RPMI8226 (cell line): ENCODE measurements around the gene MAP4.
"Not testable (repeated sequence)": the region's sequence is repeated elsewhere in the genome, so short reads cannot be mapped to it uniquely, and the experiment has no call there.

Experiments
- DNase-seq: peaks from one replicate; pipeline ENCODE4 v3.0.0-alpha.2; 2015

MAP4 gene

GRCh38 chr3:48013288-48013980, 2.8 kb downstream of the MAP4 start:
- no peak for DNase-seq

- DNase-seq, result no peak
These were observed 3.6 kb downstream of the MAP4 start for GRCh38 chr3:48012659-48013058.

- DNase-seq, result not testable (repeated sequence)
These were observed 8.2 kb downstream of the MAP4 start for GRCh38 chr3:48008066-48008465.

GRCh38 chr3:48007361-48007760, 8.9 kb downstream of the MAP4 start:
- not testable (repeated sequence) for DNase-seq

DNA sequence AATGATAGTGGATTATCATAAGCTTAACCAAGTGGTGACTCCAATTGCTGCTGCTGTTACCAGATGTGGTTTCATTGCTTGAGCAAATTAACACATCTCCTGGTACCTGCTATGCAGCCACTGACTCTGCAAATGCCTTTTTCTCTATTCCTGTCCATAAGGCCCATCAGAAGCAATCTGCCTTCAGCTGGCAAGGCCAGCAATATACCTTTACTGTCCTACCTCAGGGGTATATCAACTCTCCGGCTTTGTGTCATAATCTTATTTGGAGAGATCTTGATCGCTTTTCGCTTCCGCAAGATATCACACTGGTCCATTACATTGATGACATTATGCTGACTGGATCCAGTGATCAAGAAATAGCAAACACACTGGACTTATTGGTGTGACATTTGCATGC, 9.4 kb downstream of the MAP4 start:
- DNase-seq, result not testable (repeated sequence)

DNA sequence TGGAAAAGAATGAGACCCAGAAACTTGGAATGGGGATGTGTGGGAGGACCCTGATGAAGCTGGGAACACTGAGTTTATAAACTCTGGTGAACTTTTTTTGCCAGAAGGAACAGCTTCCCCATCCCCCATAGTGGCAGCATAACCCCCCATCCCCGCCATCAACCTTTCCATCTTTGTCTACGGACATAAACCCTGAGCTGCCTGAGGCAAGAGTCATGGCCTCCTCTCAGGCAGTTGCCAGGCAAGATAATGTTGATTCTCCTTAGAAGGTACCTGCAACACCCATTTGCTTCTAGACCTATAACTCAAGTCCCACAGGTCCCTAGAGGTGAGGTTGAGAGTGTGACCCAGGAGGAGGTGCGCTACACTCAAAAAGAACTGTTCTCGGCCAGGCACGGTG, 11.5 kb downstream of the MAP4 start:
- DNase-seq, result no peak

- DNase-seq, result no peak
These were observed 13.4 kb downstream of the MAP4 start for GRCh38 chr3:48002787-48003186.

- no peak for DNase-seq
These were observed 14.2 kb downstream of the MAP4 start for GRCh38 chr3:48001991-48002390.

DNA sequence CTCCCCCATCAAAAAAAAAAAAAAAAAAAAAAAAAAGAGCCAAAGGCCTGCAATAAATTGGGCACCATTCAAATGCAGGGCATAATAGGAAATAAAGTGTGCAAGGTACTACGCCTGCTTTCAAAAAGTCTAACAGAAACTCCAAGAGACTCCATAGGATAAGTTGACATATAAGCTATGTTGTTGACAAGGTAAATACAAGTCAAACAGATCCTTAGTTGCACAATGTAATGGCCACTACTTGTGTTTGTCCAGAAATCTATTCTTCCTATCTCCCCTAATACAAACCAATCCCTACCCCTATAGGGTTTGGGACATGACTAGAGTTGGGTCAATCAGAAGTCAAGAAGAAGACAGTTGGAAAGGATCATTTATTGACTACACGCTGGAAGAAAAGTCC, 16.0 kb downstream of the MAP4 start:
- no peak for DNase-seq

- DNase-seq, result no peak
These were observed 19.8 kb downstream of the MAP4 start for GRCh38 chr3:47996440-47996839.

DNA sequence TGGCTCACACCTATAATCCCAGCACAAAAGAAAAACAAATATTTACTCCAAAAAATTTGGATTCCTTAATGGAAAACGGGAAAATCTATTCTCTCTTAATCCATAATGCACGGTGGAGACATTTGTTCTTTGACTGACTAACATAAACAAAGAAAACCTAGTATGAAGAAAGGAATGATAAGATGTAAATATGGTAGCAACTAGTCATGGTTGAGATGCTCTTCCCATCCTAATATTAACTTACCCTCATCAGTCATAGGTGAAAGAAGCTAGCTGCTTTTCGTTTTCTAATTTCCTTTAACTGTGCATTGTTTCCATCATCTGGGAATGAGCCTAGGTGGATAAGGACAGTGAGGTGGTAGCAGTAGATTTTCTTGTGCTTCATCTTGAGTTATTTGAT, 22.0 kb downstream of the MAP4 start:
- no peak for DNase-seq

GRCh38 chr3:47991341-47991740, 24.9 kb downstream of the MAP4 start:
- no peak for DNase-seq

DNA sequence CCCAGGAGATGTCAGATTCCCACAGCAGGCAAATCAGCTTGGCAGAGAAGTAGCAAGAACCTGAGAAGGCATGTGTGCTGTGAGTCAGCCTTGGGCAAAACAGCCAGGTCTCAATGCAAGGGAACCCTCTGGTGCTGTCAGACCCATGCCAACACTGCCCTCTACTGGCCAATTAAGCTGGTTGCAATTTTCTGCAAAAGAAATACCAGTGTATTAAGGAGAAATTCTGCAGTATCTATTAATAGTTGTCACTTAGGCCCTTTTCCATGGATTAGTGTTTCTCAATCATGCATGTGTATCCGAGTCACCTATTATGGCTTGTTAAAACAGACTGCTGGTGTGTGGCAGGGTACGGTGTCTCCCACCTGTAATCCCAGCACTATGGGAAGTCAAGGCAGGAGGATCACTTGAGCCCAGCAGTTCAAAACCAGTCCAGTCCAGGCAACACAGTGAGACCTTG, 26.2 kb downstream of the MAP4 start:
- DNase-seq, result peak; percentile 82

- DNase-seq, result no peak
These were observed 30.8 kb downstream of the MAP4 start for GRCh38 chr3:47985381-47985780.

GRCh38 chr3:47984075-47984728, 32.0 kb downstream of the MAP4 start:
- DNase-seq, result no peak

GRCh38 chr3:47980795-47981194, 35.4 kb downstream of the MAP4 start:
- DNase-seq, result no peak

- DNase-seq, result no peak
These were observed 37.1 kb downstream of the MAP4 start for GRCh38 chr3:47979070-47979469.

GRCh38 chr3:47978386-47978785, 37.8 kb downstream of the MAP4 start:
- DNase-seq, result no peak

DNA sequence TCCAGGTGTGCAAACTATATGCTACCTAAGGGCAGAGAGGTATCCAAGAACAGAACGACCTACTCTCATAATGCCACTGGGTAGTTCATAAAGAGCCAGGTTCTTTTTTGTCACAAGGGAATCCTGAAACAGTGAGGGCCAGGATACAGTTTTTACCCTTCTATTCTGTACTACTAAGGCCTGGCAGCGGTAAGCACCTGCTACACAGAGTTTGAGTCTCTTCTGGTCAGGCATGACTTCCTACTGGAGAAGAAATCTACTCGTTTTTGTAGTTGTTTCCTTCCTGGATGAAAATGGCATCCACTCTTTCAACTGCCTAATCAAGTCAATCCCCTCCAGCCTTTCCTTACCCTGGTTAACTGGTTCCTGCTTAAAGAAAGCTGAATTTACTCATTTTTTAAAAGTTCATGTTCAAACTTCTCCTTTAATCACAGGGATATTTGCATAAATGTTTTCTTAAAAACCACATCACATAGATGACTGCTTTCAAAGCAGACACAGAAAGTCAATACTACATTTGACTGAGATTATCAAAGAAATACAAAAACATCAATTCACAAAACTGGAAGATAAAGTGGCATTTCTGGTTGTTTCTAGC, 40.0 kb downstream of the MAP4 start:
- no peak for DNase-seq

DNA sequence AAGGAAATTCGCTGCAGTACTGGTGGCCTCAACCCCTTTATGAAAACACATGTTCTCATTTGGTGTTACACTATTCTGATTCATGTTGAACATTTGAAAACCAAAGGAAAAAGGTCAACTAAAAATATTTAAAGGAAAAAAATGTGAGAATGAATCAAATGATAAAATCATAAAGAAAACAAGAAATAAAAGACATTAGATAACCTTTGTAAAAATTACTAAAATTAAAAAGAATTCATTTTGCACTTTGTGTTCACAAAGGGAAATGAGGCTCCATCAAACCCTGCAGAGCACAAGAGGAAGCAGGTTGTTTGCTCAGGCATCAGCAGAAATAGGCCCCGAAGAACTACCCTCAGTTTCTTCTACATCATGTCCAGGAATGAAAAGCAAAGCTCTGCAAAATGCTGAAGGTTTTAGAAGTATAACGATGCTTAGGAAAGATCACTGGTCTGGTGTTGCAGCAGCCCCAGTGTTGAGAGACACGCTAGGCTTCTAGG, 41.2 kb downstream of the MAP4 start:
- DNase-seq, result no peak

DNA sequence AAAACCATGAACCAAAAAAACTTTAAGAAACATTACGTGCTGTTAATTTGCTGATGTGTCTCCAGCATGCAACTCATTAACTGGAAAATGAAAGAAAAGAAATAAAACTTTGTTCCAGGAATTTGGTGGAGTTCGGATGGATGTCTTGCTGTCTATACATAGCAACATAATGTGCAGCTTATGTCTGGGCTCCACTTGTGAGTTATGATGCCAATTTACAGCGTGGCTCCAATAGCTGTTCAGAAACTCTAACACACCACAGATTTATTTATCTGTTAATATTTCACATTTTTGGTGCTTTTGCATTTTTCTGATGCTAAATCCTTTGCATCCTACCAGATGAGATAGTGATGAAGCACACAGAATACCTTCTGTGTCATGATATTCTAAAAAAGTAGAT, 45.1 kb downstream of the MAP4 start:
- no peak for DNase-seq

DNA sequence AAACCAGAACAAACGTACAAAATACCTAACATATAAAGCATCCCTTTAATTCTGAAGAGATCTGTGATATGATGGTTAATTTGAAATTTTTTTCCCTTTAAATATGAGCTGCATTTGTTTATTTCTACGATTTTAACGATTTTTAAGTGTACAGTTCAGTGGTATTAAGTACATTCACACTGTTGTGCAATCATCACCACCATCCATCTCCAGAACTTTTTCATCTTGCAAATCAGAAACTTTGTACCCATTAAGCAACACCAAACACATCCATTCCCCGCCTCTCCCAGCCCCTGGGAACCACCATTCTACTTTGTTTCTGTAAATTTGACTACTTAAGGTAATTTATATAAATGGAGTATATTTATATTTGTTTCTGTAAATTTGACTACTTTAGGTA, 51.5 kb downstream of the MAP4 start:
- DNase-seq, result no peak

GRCh38 chr3:47961815-47962606, 54.2 kb downstream of the MAP4 start:
- peak; percentile 45 for DNase-seq
